ENCODE results near the gene ANAPC7.

DNA sequence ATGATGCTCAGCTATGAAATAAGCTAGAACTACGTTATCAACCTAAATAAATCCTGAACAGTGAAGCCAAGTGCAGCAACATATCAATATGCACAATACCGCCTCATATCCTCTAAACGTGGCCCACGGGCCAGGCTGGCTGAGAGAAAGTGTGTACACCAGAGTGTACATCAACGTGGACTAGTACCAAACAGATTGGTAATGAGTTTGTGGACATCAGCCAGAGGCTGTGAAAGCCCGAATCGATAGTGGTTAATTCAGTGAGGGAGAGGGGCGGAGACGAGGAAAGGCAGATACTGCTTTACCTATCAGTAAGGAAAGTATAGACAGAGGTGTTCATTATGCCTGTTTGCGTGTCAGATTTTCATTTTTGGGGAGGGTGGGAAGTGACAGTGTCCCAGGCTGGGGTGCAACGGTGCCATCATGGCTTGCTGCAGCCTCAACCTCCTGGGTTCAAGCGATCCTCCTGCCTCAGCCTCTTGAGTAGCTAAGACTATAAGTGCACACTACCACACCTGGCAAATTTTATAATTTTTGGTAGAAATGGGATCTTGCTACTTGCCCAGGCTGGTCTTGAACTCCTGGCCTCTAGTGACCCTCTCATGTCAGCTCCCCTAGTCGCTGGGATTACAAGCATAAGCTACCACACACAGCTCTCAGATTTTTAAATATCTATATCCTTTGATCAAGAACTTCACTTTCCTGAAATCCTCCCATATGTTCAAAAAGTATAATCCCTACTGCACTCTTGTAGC, 50.1 kb downstream of the ANAPC7 start:
- no peak for TF ChIP-seq KMT2B (CRISPR knock-in tag; IDR thresholded peaks at IDR 0.05)
- no peak for TF ChIP-seq GABPA (IDR thresholded peaks at IDR 0.05; ENCODE audit: low read depth, low read length)
- TF ChIP-seq GABPA (CRISPR knock-in tag; IDR thresholded peaks at IDR 0.05; ENCODE audit: low read depth), result no peak
- TF ChIP-seq, protein P1, sequence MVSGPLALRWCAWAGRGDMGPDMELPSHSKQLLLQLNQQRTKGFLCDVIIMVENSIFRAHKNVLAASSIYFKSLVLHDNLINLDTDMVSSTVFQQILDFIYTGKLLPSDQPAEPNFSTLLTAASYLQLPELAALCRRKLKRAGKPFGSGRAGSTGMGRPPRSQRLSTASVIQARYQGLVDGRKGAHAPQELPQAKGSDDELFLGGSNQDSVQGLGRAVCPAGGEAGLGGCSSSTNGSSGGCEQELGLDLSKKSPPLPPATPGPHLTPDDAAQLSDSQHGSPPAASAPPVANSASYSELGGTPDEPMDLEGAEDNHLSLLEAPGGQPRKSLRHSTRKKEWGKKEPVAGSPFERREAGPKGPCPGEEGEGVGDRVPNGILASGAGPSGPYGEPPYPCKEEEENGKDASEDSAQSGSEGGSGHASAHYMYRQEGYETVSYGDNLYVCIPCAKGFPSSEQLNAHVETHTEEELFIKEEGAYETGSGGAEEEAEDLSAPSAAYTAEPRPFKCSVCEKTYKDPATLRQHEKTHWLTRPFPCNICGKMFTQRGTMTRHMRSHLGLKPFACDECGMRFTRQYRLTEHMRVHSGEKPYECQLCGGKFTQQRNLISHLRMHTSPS (CRISPR knock-in tag; IDR thresholded peaks at IDR 0.05; ENCODE audit: low read depth), result no peak
- TF ChIP-seq RAD21 (CRISPR knock-in tag; IDR thresholded peaks at IDR 0.05), result no peak
- TF ChIP-seq SP1 (IDR thresholded peaks at IDR 0.05), result no peak
- TF ChIP-seq SP1 (CRISPR knock-in tag; IDR thresholded peaks at IDR 0.05), result no peak
- TF ChIP-seq CTCF (CRISPR knock-in tag; IDR thresholded peaks at IDR 0.05), result no peak

All from HepG2 (cell line).